ENCODE results near the gene NSMCE4A. TPM values are rescaled to one million over a fixed set of nuclear protein-coding genes. Genes with fewer than 3 reads are reported as not detected.
A peak's percentile ranks its signal among the peaks of the same experiment; 100 is the strongest.
"Not testable (repeated sequence)": the region's sequence is repeated elsewhere in the genome, so short reads cannot be mapped to it uniquely, and the experiment has no call there.

NSMCE4A gene
- polyA plus RNA-seq, 1 experiment, result 14.4 TPM

GRCh38 chr10:121927318-121927840 lies 47.6 kb downstream of the NSMCE4A start:
- Histone ChIP-seq H3K36me3 (ENCODE audit: control insufficient read depth, insufficient read depth, low read length) (no peaks in the 10 kb centered on the region; the same call in 1 of the 2 replicates), H3K4me3 (ENCODE audit: low read depth, low read length) (peak overlapping the region; percentile 84), H3K27me3 (ENCODE audit: control insufficient read depth, insufficient read depth, low read length) (no peaks in the 10 kb centered on the region)
- no peak for TF ChIP-seq CTCF (IDR thresholded peaks at IDR 0.05; ENCODE audit: insufficient read depth, low read depth, low read length)
- ChIA-PET CTCF (interaction anchor here (0.8 to 1.0 kb wide), 2 partner anchors 8 to 124 kb away, joined by 3 read pairs; no protein-coding TSS in a partner anchor), POLR2A (no interaction called here)
- no peak for DNase-seq (ENCODE audit: low read depth)

- H3K4me3 ChIP-seq (ENCODE audit: low read depth, low read length), result peak overlapping the region; percentile 84
- no peaks in the 10 kb centered on the region for H3K27me3 ChIP-seq (ENCODE audit: control insufficient read depth, insufficient read depth, low read length)
- H3K36me3 ChIP-seq (ENCODE audit: control insufficient read depth, insufficient read depth, low read length), result no peaks in the 10 kb centered on the region; the same call in 1 of the 2 replicates
- TF ChIP-seq CTCF (IDR thresholded peaks at IDR 0.05; ENCODE audit: insufficient read depth, low read depth, low read length), result no peak
- no peak for DNase-seq (ENCODE audit: low read depth)
- POLR2A ChIA-PET, result no interaction called here
- CTCF ChIA-PET, result interaction anchor here (0.8 to 1.0 kb wide), 2 partner anchors 8 to 125 kb away, joined by 3 read pairs; no protein-coding TSS in a partner anchor
These were observed 48.2 kb downstream of the NSMCE4A start for GRCh38 chr10:121926671-121927317.

- H3K36me3 ChIP-seq (ENCODE audit: control insufficient read depth, insufficient read depth, low read length), result no peaks in the 10 kb centered on the region; the same call in 1 of the 2 replicates
- no peak for DNase-seq (ENCODE audit: low read depth)
- no peak for TF ChIP-seq CTCF (IDR thresholded peaks at IDR 0.05; ENCODE audit: insufficient read depth, low read depth, low read length)
- CTCF ChIA-PET, result no interaction called here
- no peaks in the 10 kb centered on the region for H3K27me3 ChIP-seq (ENCODE audit: control insufficient read depth, insufficient read depth, low read length)
- no peak overlapping the region for H3K4me3 ChIP-seq (ENCODE audit: low read depth, low read length)
- POLR2A ChIA-PET, result no interaction called here
These were observed 48.9 kb downstream of the NSMCE4A start for GRCh38 chr10:121926157-121926556.

GRCh38 chr10:121921238-121921931 lies 53.6 kb downstream of the NSMCE4A start:
- no peak for DNase-seq (ENCODE audit: low read depth)
- ChIA-PET POLR2A (no interaction called here), CTCF (no interaction called here)
- H3K4me3 ChIP-seq (ENCODE audit: low read depth, low read length), result no peak overlapping the region
- H3K27me3 ChIP-seq (ENCODE audit: control insufficient read depth, insufficient read depth, low read length), result no peaks in the 10 kb centered on the region
- TF ChIP-seq CTCF (IDR thresholded peaks at IDR 0.05; ENCODE audit: insufficient read depth, low read depth, low read length), result no peak
- peaks cover 1% of the 10 kb centered on the region for H3K36me3 ChIP-seq (ENCODE audit: control insufficient read depth, insufficient read depth, low read length)

- no peak for TF ChIP-seq CTCF (IDR thresholded peaks at IDR 0.05; ENCODE audit: insufficient read depth, low read depth, low read length)
- CTCF ChIA-PET, result interaction anchor here (0.8 kb wide), 1 partner anchor 8 kb away, joined by 3 read pairs; the partner anchor contains the start of gene ATE1
- DNase-seq (ENCODE audit: low read depth), result no peak
- Histone ChIP-seq H3K36me3 (ENCODE audit: control insufficient read depth, insufficient read depth, low read length) (peaks cover 1% of the 10 kb centered on the region), H3K4me3 (ENCODE audit: low read depth, low read length) (no peak overlapping the region), H3K27me3 (ENCODE audit: control insufficient read depth, insufficient read depth, low read length) (no peaks in the 10 kb centered on the region)
- POLR2A ChIA-PET, result no interaction called here
These were observed 55.4 kb downstream of the NSMCE4A start for GRCh38 chr10:121919666-121920065.

GRCh38 chr10:121918800-121919199 lies 56.2 kb downstream of the NSMCE4A start:
- H3K36me3 ChIP-seq (ENCODE audit: control insufficient read depth, insufficient read depth, low read length); POLR2A ChIA-PET; H3K4me3 ChIP-seq (ENCODE audit: low read depth, low read length); H3K27me3 ChIP-seq (ENCODE audit: control insufficient read depth, insufficient read depth, low read length); DNase-seq (ENCODE audit: low read depth): not testable (repeated sequence)
- CTCF ChIA-PET, result interaction anchor here (0.8 kb wide), 1 partner anchor 9 kb away, joined by 3 read pairs; the partner anchor contains the start of gene ATE1
